Amniotic epithelial cell (primary cell): Measurements from ENCODE around the gene SMTNL2.

Experiments
- DNase-seq: peaks from one replicate; pipeline ENCODE4 v3.0.0-alpha.2; 2010; ENCODE audit warnings: low read depth

Gene SMTNL2

DNA sequence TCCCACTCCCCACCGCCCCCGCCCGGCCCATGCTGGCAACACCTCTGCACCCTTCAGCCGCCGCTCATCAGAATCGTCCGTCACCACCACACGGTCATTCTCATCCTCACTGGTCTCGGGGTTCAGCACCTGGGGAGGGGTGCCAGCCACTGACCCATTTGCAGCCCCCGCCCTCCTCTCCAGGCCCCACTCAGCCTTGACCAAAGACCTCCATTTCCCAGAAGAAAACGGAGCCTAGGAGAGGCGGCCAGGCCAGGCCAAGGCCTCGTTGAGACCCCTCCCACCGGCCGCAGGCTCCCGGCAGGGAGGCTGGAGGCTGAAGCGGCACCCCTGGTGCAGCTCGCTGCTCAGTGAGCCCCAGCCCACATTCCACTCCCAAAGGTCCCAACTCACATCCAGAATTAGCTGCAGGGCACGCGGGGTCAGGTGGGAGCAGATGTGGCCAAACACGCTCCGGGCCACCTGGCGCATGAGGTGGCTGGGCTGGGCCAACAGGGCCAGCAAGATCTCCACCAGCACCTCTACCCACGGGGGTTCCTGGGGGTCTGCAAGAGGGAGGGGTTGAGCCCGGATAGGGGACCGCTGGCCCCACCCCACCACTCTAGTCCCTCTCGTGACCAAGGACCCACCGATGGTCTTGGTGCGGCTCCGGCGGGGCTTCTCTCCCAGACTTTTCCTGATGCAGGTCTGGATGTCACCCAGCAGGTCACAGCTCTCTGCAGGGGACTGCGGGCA is 38.9 kb upstream of the SMTNL2 start:
- no peak for DNase-seq

DNA sequence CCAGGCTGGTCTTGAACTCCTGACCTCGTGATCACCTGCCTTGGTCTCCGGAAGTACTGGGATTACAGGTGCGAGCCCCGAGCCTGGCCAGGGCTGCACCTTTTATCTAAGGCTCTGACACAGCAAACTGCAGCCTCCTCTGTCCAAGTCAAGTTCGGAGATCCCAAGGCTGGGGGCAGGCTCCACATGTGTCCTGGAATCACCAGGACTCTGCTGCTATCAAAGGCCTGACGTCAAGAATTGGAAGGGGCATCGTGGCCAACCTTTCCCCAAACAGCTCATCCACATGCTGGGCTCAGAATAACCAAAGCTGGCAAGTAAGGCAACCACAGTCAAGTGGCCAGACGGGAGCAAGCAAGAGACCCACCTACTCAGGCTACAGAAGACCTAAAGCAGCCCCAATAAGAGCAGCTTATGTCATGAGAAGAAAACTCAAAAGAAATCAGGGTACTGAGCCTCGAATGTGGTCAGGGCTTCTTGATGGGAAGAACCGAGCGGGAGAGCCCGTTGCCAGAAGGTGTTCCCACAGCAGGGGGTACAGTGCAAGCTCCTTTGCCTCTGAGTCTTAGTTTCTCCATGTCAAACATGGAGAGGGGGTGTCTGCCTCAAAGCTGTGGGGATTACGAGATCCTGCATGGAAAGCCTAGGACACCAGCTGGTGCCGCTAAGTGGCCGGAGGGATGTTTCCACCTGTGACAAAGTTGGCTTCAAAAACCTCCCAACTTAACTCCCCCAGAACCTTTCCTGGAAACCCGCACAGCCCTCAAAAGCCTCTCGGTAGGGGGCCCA is 37.0 kb upstream of the SMTNL2 start:
- DNase-seq = no peak

DNA sequence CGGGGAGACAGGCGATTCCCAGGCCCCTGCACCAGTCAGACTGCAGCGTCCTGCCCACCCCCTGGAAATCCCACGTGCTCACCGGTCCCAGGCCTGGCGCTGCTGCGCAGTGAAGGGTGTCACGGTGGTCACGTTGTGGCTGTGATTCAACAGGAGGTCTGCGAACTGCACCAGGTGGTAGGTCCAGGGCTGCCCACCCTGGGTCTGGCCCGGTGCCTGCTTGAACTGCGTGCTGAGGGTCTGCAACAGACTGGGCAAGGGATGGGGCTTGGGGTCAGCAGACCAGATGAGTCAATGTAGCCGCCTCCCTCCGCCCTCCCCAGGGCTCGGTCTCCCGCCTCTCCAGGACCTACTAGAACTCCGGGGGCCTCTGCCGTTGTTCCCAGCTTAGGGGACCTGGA is 36.3 kb upstream of the SMTNL2 start:
- DNase-seq = no peak

DNA sequence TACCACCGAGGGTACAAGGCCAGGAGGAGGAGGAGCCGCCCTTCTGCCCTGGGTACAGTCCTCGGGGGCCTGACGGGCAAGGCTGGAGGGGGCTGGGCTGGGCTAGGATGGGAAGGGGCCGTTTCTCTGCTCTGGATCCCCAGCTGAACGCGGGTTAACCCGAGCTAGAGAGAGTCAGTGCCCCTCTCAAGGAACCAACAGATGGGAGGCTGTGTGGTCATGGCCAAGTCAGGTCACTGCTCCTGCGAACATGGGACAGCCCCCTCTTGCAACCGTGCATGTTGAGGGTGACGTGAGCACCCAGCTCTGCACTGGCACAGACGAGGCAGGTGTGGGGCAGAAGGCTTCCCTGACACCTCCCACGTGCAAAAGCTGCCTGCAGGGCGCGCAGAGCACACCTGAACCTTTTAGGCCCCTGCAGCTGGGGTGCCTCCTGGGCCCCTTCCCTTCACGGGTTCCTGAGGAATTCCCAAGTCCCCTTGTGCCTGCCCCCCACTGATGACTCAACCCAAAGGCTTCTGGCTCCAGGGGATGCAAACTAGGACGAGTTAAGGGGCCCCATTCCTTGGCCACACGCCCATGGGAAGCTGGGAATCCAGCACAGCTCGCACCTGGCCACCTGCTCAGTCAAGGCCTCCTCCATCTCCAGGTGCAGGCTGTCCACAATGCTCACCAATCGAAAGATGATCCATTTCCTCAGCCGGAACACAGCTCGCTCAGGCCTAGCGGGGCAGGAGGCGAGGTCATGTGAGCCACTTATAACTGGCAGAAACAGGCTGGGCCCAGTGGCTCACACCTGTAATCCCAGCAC is 35.4 kb upstream of the SMTNL2 start:
- no peak for DNase-seq

DNA sequence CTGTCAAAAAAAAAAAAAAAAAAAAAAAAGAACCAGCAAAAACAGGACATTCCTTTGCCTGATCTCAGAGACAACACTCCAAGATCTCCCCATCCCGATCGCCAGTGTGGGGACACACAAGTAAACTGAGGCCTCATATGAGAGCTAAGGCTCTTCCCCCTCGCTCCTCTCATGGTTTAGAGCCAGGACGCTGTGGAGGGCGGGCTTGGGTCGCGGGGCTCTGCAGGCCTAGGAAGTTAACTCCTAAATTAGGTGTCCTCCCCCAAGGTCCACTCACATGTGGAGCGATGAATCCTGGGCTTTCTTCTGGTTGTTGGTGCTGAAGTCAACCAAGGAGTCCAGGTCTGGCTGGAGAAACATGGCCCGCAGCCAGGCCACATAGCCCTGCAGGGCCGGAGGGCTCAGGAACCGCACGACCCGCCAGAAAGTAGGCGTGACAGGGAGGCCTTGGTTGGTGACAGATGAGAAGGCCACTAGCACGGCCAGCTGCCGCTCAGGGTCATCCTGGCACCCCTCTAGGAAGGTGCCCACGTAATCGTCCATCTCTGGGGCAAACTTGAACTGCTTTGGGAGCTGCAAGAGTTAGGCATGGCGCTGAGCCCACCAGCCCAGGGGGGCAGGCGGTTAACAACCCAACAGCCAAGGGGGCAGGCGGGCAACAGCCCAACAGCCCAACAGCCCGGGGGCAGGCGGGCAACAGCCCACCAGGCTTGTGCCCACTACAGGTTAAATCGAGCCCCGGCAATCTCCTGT is 34.4 kb upstream of the SMTNL2 start:
- no peak for DNase-seq

DNA sequence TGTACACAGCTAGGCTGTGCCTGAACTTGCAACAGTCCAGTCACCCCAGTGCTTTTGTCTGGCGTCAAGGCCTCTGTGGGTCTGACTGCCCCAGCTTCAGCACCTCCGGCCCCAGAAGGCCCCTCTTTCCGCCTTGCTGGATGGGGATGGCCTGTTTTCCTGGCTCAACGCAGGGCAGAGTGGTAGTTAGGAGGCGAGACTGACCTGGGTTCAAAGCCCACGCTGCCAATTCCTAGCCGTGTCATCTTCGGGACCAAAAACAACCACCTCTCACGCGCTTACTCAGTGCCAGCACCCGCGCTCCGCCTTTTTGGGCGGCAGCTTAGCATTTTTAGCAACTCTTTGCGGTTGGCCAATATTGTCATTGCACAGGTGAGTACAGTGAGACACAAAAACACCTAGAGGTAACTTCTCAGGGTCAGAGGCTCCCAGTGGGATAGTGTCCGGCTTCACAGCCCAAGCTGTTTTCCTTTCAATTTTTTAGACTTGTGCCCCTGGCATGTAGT is 33.7 kb upstream of the SMTNL2 start:
- no peak for DNase-seq

DNA sequence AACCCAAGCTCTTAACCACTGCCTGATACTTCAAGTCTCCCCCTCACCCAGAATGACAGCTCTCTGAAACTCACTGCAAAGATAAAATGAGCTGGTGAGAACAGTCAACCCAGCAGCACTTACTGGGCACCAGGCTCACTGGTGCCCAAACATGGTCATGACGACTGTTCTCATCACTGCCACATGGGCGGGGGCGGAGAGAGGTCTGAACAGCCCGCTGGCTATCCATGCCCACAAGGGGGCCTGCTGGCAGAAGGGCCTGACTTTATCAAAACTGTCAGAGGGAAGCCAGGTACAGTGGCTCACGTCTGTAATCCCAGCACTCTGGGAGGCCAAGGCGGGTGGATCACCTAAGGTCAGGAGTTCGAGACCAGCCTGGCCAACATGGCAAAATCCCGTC is 33.2 kb upstream of the SMTNL2 start:
- no peak for DNase-seq

DNA sequence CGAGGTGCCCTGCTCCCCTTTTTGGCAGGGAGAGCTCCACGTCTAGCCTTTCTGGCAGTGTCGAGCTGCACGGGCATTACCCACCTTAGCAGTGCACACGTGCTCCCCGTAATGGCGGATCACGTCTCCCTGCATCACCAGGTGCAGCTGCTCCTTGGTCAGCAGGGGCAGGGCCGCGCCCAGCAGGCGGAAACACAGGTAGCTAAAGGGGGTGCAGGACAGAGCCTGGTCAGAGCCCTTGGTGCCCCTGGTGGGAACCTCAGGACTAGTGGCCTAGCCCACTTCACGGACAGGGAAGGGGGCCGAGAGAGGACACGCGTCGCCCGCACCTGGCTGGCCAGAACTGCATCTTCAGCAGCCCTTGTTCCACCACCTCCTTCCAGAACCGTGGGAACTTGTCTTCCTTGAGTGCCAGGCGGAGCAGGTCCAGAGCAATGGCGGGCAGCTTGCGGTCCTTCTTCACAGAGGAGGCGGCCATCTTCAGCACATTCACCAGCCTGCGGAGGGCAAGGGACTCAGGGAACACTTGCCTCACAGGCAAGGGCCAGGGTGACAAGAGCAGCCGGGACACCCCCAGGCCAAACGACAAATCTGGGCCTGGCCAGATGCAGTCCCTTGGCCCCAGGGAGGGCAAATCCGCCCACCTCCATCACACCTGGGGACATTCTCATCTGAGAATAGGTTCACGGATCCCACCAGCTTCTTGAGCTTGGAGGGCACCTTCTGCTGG is 32.4 kb upstream of the SMTNL2 start:
- DNase-seq = no peak

DNA sequence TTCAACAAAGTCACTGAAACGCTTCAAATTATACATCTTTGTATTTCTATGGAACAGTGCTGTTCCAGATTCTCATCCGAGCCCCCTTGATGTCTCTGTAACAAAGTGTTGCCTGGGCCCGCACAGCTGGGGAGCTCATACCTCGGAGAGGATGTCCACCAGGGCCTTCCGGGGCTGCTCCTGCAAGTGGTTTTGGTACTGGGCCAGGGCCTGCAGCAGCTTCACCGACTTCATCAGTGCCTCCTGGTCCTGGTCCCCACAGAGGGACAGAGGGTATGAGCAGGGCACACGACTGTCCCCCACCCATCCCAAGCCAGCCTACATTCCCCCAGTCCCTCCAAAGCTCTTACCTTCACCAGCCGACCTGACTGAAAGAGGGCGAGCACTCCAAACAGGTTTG is 30.7 kb upstream of the SMTNL2 start:
- DNase-seq = no peak

DNA sequence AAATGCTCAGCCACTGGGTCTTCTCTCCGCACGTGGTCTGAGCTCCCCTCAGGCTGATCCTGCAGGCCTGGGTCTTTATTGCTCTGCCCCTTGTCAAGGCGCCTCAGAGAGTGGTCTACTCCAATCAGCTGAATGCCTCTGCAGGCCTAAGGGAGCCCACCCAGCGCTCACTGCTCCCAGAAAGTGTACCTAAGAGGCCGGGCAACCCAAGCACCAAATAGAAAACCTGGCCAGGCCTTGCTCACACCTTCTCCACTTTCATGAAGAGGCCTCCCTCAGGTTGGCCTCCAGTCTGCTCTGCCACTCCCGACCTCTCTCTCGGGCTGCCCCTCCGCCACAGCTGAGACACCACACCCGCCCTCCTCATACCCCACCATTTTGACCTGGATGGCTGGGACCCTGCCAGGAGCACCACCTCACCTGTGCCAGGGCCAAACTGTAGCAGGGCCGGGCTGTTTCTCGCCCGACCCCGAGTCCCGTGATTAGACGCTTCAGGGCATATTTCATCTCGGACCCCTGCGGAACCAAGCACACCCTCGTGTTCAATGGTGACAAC is 29.8 kb upstream of the SMTNL2 start:
- DNase-seq = no peak

DNA sequence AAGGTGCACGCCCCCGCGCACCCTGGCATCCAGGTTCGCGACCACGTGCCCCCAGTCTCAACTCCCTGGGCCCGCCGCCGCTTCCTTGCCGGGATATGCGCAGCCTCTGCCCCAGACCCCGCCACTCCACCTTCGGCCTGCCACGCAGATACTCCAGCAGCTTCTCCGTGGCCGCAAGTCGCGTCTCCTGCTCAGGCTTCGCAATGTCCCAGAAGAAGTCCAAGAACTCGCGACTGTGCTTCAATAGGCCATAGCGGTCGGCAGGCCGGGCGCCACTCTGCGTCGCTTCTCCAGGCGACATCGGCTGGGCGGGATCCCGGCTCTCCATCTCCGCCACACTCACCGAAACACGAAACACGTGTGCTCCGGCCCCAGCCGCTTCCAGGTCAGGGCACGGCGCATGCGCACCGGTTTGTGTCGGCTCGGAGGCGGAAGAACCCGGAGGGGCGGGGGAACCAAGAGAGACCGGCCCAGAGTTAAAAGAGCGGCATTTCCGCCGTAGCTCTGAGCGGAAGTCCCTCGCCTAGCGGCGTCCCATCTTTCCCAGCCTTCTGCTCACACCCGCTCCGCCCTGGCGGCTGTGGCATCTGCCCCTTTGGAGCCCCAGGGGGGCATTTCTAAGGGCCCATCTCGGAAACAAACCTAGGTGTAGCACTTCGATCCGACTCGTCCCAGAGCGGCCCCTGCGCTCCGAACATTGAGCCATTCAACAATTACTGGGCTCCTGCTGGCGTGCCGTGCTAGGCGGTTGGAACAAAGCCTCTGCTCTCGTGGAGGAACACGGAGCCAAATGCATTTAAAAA is 29.1 kb upstream of the SMTNL2 start, which contains the start of gene MYBBP1A:
MYBBP1A (minus strand) TSS at position 388 of the 803 bp plus-strand sequence; CDS start at position 328, 60 bp downstream.
- DNase-seq = peak; percentile 87

DNA sequence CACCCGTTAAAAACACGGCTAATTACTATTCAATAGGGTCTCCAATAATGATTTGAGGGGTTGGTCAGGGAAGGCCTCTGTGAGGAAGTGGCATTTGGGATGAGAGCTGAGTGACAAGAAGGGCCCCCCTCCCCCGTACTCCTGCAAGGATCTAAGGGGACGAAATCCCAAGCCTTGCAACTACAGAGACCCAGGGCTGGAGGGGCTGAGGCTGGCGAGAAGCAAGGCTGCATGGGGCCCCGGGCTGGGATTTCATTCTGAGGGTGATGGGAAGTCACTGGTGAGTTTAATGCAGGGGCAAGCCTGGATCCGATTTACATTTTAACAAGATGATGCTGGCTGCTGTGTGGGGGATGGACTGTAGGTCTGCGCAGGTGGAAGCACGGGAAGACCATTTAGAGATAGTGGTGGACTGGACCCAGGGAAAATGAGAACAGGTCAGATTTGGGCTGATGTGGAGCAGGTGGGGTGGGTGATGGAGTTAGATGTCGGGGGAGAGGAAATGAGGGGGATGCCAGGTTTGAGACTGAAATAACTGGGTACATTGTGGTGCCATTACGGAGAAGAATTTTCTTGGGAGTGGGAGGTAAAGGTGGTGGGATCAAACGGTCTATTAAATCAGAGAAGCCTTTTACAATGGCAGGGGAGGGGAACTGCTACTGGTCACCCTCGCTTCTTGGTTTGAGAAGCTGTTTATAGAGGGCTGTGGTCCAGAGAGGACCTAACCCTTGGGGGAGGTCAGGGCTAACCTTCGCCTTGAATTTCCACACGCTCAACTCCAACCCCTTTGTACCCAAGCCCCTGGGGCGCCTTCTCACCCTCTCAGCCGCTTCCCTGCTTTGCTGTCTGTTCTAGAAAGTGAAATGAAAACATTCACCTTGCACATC is 28.2 kb upstream of the SMTNL2 start:
- DNase-seq = no peak

DNA sequence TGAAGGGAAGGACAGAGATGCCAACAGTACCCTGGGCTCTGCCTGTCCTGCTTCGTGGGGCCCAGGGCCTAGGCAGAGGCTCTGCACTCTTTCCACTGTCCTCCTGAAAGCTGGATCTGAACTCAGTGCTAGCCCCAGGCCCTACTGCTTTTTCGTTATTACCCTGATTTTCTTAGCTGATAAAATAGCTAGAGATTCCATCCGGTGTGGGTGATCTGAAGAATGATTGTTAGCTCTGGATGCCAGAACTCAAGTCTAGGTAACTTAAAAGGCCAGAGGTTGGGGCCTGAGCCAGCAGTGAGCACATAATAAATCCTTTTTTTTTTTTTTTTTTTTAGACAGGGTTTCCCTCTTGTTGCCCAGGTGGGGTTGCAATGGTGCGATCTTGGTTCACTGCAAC is 27.3 kb upstream of the SMTNL2 start:
- no peak for DNase-seq

DNA sequence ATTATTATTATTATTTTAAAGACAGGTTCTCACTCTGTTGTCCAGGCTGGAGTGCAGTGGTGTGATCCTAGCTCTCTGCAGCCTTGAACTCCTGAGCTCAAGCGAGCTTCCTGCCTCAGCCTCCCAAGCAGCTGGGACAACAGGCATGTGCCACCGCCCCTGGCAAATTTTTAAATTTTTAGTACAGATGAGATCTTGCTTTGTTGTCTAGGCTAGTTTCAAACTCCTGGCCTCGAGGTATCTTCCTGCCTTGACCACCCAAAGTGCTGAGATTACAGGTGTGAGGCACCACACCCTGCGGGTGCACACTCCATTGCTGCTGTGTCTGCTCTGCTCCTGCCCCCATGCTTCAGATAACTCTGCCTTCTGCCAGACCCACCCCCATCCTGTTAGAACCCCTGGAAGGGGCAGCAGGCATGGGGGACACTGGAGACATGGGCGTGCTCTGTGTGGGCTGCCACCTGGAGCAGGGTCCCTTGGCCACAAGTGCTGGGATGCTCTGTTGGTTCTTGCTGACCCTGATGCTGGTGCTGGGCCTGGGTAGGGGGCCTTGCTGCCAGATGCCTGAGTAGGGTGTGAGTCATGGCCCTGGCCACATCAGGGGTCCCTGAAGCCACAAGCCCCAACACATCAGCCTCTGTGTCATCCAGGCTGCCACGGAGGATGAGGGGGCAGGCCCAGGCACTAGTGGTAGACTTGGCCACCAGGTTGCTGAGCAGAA is 26.5 kb upstream of the SMTNL2 start:
- DNase-seq = no peak

DNA sequence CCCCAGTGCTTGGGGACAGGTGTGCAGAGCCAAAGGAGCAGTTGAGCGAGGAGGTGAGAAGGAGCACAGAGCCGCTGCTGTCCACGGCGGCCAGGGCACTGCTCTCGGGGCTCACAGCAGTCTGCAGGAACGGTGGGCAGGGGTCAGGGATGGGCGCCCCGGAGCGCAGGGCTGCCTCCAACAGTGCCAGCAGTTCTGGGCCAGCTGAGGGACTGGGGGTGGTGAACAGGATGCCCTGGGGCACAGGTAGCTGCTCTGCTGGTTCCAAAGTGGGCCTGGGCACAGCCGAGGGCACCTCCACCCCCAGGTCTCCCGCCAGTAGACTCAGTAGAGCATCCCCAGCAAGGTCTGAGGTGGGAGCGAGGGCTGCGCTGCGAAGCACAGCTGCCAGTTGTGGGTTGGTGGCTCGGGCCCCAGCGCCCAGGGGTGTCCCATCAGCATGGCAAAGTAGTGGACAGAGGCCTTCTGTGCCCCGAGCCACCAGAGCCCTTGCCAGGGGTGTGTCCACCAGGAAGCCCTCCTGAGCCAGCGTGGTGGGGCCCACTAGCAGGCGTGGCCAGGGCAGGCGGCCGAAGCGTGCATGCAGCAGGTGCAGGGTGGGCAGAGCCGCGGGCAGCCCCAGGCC is 25.9 kb upstream of the SMTNL2 start:
- DNase-seq = no peak

DNA sequence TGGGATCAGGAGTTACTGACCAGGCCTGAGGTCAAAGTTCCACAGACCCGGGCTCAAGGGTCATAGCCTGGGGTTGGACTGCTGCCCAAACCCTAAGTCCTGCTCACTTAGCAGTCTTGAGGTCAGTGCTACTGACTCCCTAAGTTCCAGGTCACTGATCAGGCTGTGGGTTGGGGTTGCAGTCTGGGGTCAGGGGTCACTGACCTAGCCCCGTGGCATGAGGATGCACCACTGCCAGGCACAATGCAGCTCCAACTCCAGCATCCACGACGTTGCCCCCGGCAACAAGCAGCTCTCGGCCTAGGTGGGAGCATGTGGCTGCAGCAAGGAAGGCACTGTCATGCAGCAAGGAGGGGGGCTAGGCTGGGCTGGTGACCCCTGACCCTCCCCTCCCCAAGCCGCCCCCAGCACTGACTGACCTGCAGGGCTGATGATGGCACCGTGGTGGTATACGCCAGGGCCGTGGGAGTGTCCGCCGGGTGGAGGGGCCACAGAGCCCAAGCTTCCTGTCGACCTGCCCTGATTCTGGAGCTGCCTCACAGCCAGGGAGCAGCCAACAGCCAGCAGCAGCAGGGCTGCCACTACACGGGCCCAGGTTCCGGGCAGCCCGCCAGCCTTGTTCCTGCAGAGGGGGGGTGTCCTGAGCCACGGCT is 25.1 kb upstream of the SMTNL2 start:
- no peak for DNase-seq

DNA sequence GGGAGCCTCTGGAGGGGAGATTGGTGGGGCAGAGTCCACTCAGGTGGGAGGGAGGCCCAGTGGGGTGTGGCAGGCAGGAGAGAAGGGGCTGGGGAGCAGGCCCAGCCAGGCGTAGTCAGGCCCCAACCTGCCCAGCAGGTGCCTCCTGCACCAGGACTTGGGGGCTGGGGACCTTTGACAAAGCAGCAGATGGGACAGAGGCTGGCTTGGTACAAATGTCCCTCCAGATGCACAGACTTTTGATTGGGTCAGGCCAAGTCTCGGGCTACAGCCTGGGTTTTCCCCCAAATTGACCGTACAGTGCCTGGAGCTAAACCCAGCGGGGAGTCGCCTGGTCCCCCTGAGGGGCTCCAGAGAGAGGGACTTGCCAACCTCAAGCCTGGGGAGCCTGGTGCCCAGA is 24.4 kb upstream of the SMTNL2 start:
- no peak for DNase-seq
